GM23338 (cell line): ENCODE measurements around the gene MAP2K2. TPM values are rescaled to one million over a fixed set of nuclear protein-coding genes. Genes with fewer than 3 reads are reported as not detected.

Experiments used
- ATAC-seq: fragments of 200-7000 bp; cut with Tn5 transposase; 3 replicates; pipeline ENCODE4 v1.9.1; 2020
- DNase-seq: peaks from one replicate; pipeline ENCODE4 v3.0.0-alpha.2; 2015; ENCODE audit warnings: low spot score
- H2AFZ ChIP-seq: fragments of 200-600 bp; sonication (generic); 2 replicates; pipeline ENCODE4 v1.8.0; 2016; ENCODE audit warnings: antibody characterized with exemption, mild to moderate bottlenecking, moderate library complexity
- H3F3A ChIP-seq: fragments of 200-600 bp; sonication (generic); replicated peaks from 2 replicates; pipeline ENCODE4 v1.8.0; 2017; ENCODE audit warnings: antibody characterized with exemption, mixed run types, low read depth
- H3K27ac ChIP-seq: fragments of 200-600 bp; sonication (generic); 2 replicates; pipeline ENCODE4 v1.6.1; 2016; ENCODE audit warnings: low read depth
- H3K27me3 ChIP-seq: fragments of 200-600 bp; sonication (generic); 2 replicates; pipeline ENCODE4 v1.8.0; 2016; ENCODE audit warnings: mild to moderate bottlenecking, mixed run types, moderate library complexity; ENCODE audit not compliant: insufficient read depth
- H3K36me3 ChIP-seq: fragments of 200-600 bp; sonication (generic); 2 replicates; pipeline ENCODE4 v1.8.0; 2016; ENCODE audit warnings: mild to moderate bottlenecking; ENCODE audit not compliant: insufficient read depth
- H3K4me1 ChIP-seq: fragments of 200-600 bp; sonication (generic); 2 replicates; pipeline ENCODE4 v1.8.0; 2016; ENCODE audit warnings: mild to moderate bottlenecking, moderate library complexity; ENCODE audit not compliant: insufficient read depth
- H3K4me2 ChIP-seq: fragments of 200-600 bp; sonication (generic); 2 replicates; pipeline ENCODE4 v1.7.1; 2017; ENCODE audit warnings: mixed run types
- H3K4me3 ChIP-seq: fragments of 200-600 bp; sonication (generic); 2 replicates; pipeline ENCODE4 v1.6.1; 2016; ENCODE audit warnings: mixed run types
- H3K79me2 ChIP-seq: fragments of 200-600 bp; sonication (generic); replicated peaks from 2 replicates; pipeline ENCODE4 v1.8.0; 2017; ENCODE audit warnings: mild to moderate bottlenecking; ENCODE audit not compliant: insufficient read depth
- H3K9me2 ChIP-seq: fragments of 200-600 bp; sonication (generic); 2 replicates; pipeline ENCODE4 v1.8.0; 2017; ENCODE audit not compliant: insufficient read depth
- H4K20me1 ChIP-seq: fragments of 200-600 bp; sonication (generic); replicated peaks from 2 replicates; pipeline ENCODE4 v1.8.0; 2017; ENCODE audit warnings: mild to moderate bottlenecking; ENCODE audit not compliant: insufficient read depth
- H3K27ac Mint-ChIP-seq: 2 replicates; pipeline ENCODE4 v1.8.0; 2020; ENCODE audit warnings: inconsistent platforms, mild to moderate bottlenecking, moderate library complexity, mixed read lengths
- H3K27me3 Mint-ChIP-seq: 3 replicates; pipeline ENCODE4 v1.8.0; 2022; ENCODE audit warnings: low read depth, mild to moderate bottlenecking, moderate library complexity, mixed read lengths, inconsistent platforms; ENCODE audit not compliant: insufficient read depth, poor library complexity
- H3K36me3 Mint-ChIP-seq: 3 replicates; pipeline ENCODE4 v1.8.0; 2021; ENCODE audit warnings: low read depth, mild to moderate bottlenecking, inconsistent platforms, moderate library complexity, mixed read lengths
- H3K4me1 Mint-ChIP-seq: 3 replicates; pipeline ENCODE4 v1.8.0; 2020; ENCODE audit warnings: mild to moderate bottlenecking, inconsistent platforms, mixed read lengths
- H3K4me3 Mint-ChIP-seq: 3 replicates; pipeline ENCODE4 v1.8.0; 2021; ENCODE audit warnings: moderate library complexity, mild to moderate bottlenecking, inconsistent platforms, mixed read lengths
- H3K9me3 Mint-ChIP-seq: 3 replicates; pipeline ENCODE4 v1.8.0; 2020; ENCODE audit warnings: moderate library complexity, mild to moderate bottlenecking, inconsistent platforms, mixed read lengths
- CREB1 ChIP-seq: fragments of 250-450 bp; sonication (Bioruptor Pico); IDR thresholded peaks from 2 replicates; pipeline ENCODE4 v1.5.0; 2020; ENCODE audit warnings: low read depth, mild to moderate bottlenecking, moderate library complexity
- CTCF ChIP-seq, 2 experiments: fragments of 200-600 bp in 1 of 2; sonication (generic) in 1 of 2; conservative IDR thresholded peaks; 2 replicates each; pipeline versions ENCODE4 v1.5.1 to v1.6.1; 2016 to 2017; ENCODE audit warnings: antibody characterized with exemption in 2 of 2, low read depth in 2 of 2, mild to moderate bottlenecking in 2 of 2, moderate library complexity in 1 of 2
- ETS1 ChIP-seq: IDR thresholded peaks from 2 replicates; pipeline ENCODE4 v1.6.1; 2016; ENCODE audit warnings: antibody characterized with exemption
- EZH2phosphoT487 ChIP-seq: fragments of 200-600 bp; sonication (generic); IDR thresholded peaks from one replicate; pipeline ENCODE4 v1.8.1; 2018; ENCODE audit warnings: antibody characterized with exemption; ENCODE audit not compliant: unreplicated experiment
- JUNB ChIP-seq: IDR thresholded peaks from one replicate; pipeline ENCODE4 v1.6.1; 2016; ENCODE audit warnings: antibody characterized with exemption; ENCODE audit not compliant: unreplicated experiment
- NANOG ChIP-seq: IDR thresholded peaks from 2 replicates; pipeline ENCODE4 v1.6.1; 2016; ENCODE audit warnings: antibody characterized with exemption, borderline replicate concordance
- POLR2AphosphoS5 ChIP-seq: IDR thresholded peaks from 2 replicates; pipeline ENCODE4 v1.6.1; 2016; ENCODE audit warnings: antibody characterized with exemption, low read depth
- REST ChIP-seq: IDR thresholded peaks from one replicate; pipeline ENCODE4 v1.6.1; 2018; ENCODE audit warnings: antibody characterized with exemption; ENCODE audit not compliant: unreplicated experiment
- STAT1 ChIP-seq: IDR thresholded peaks from one replicate; pipeline ENCODE4 v1.6.1; 2016; ENCODE audit warnings: antibody characterized with exemption; ENCODE audit not compliant: unreplicated experiment
- ZNF114 ChIP-seq: fragments of 250-450 bp; sonication (Bioruptor Pico); IDR thresholded peaks from 2 replicates; pipeline ENCODE4 v1.5.0; 2020; ENCODE audit warnings: mild to moderate bottlenecking, moderate library complexity
- ZNF331 ChIP-seq: fragments of 250-450 bp; sonication (Bioruptor Pico); IDR thresholded peaks from 2 replicates; pipeline ENCODE4 v1.5.0; 2020; ENCODE audit warnings: low read depth, mild to moderate bottlenecking, moderate library complexity
- polyA plus RNA-seq: library from polyadenylated mRNA; unstranded; fragments of >200 nt; fragmentation: Nextera tagmentation; extraction: Ambion mirVana; gene quantifications from 2 replicates; pipeline ENCODE4 v1.2.1, GENCODE V29; 2016
- total RNA-seq: library from RNA; depleted of rRNA; stranded (reverse); fragments of >200 nt; shearing (Covaris generic); gene quantifications from 2 replicates; pipeline ENCODE4 v1.2.3, GENCODE V29; 2014

The MAP2K2 gene
- total and polyA plus RNA-seq, 2 experiments from 2014 or later, result 99.7 to 151 TPM

DNA sequence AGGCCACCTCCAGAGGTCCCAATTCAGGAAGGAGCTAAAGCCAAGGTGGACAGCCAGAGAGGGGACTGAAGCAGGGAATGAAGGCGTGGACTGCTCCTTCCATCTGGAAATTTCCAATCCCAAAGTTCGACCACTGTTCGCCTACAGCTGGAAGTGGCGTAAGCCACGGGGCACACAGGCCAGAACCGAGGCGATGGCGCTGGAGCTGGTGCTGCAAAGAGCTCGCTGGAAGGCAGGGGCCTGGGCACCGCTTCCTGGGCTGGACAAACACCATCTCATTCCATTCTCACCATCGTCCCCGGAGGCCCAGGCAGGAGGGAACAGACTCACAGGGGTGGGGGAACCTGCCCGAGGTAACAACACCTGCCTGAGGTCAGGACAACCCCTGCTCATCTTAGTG is 4.2 kb downstream of the MAP2K2 start (continued):
- TF ChIP-seq ZNF114 (CRISPR knock-in tag) (no peak), ETS1 (no peak), POLR2AphosphoS5 (no peak), JUNB (no peak), ZNF331 (CRISPR knock-in tag) (no peak), EZH2phosphoT487 (no peak), STAT1 (no peak), REST (no peak), NANOG (no peak), CREB1 (CRISPR knock-in tag) (no peak)

- Mint-ChIP-seq H3K27ac (no peak overlapping the region; the same call in 1 of the 2 replicates), H3K36me3 (peaks cover 52% of the 10 kb centered on the region), H3K4me3 (no peak overlapping the region), H3K9me3 (no peaks in the 10 kb centered on the region; the same call in 2 of the 3 replicates), H3K27me3 (peaks cover 17% of the 10 kb centered on the region), H3K4me1 (no peaks in the 10 kb centered on the region)
- Histone ChIP-seq H3K27me3 (no peaks in the 10 kb centered on the region), H3K79me2 (peaks cover 24% of the 10 kb centered on the region), H3K4me2 (no peak overlapping the region), H3F3A (no peaks in the 10 kb centered on the region), H3K4me1 (no peaks in the 10 kb centered on the region), H3K36me3 (peaks cover 19% of the 10 kb centered on the region; the same call in 1 of the 2 replicates), H4K20me1 (peaks cover 48% of the 10 kb centered on the region), H3K9me2 (no peaks in the 10 kb centered on the region), H2AFZ (no peak overlapping the region), H3K27ac (no peak overlapping the region), H3K4me3 (no peak overlapping the region)
- no peak for ATAC-seq
- TF ChIP-seq CTCF (conservative IDR thresholded peaks at IDR 0.05; ENCODE audit: low read depth in 2 of 2), result no peak
- no peak for TF ChIP-seq JUNB
- DNase-seq, result no peak
Observed at GRCh38 chr19:4115818-4116385, 8.0 kb downstream of the MAP2K2 start.
